LNCAP (cell line): ENCODE results near the gene TMEM170B.

Experiments
- TF ChIP-seq, protein P1 (sequence below): fragments of 450-650 bp; IDR thresholded peaks from 2 replicates; pipeline ENCODE4 v1.5.1; 2017; ENCODE audit warnings: mild to moderate bottlenecking

TMEM170B gene

DNA sequence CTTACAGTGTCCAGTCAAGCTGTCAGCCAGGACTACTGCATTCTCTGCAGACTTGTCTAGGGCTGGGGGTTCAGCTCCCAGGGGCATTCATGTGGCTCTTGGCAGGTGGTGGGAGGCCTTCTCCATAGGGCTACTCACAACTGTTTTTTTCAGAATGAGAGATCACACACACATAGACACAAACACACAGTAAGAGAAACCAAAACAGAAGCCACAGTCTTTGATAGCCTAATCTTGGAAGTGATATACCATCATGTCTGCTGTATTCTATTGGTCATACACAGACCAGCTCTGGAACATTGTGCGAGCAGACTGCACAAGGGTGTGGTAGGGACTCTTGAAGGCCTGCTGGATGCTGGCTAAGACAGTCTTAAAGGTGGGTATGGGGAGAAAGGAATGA, 13.5 kb downstream of the TMEM170B start:
- TF ChIP-seq, protein P1, sequence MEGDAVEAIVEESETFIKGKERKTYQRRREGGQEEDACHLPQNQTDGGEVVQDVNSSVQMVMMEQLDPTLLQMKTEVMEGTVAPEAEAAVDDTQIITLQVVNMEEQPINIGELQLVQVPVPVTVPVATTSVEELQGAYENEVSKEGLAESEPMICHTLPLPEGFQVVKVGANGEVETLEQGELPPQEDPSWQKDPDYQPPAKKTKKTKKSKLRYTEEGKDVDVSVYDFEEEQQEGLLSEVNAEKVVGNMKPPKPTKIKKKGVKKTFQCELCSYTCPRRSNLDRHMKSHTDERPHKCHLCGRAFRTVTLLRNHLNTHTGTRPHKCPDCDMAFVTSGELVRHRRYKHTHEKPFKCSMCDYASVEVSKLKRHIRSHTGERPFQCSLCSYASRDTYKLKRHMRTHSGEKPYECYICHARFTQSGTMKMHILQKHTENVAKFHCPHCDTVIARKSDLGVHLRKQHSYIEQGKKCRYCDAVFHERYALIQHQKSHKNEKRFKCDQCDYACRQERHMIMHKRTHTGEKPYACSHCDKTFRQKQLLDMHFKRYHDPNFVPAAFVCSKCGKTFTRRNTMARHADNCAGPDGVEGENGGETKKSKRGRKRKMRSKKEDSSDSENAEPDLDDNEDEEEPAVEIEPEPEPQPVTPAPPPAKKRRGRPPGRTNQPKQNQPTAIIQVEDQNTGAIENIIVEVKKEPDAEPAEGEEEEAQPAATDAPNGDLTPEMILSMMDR, result no peak

DNA sequence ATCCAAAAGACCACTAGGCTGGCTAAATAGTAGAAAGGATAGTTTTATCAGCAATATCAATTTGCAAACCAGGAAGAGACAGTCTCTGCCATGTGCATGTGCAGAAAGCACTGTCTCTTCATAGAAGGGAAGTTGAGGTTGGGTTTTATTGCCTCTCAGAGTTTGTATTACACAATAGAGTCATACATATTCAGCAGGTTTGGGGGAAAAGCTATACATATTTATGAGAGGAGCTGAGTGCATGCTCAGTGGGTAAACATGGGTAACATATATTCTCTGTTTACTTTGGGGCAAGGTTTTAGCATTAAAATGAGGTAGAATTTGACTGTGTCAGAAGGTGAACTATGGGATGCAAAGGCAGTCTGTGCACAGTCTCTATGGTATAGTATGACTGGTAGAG, 14.9 kb downstream of the TMEM170B start:
- TF ChIP-seq, protein P1, result no peak

DNA sequence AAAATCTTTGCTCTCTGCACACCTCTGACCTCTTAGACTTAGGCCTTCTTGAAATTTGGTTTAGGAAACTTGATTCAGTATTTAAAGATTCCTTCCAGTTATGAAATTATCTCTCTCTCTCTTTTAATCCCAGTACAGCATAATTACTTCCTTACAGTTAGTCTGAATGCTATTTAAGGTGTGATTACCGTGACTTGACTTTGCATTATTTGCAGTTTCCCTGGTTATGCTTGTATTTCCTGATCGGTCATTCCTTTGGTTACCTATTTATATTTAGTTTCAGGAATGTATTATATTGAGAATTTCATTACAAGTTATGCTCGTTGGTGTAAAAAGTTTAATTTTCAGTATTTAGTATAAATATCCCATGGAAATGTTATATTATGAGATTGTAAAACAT, 16.3 kb downstream of the TMEM170B start:
- TF ChIP-seq, protein P1, result no peak

DNA sequence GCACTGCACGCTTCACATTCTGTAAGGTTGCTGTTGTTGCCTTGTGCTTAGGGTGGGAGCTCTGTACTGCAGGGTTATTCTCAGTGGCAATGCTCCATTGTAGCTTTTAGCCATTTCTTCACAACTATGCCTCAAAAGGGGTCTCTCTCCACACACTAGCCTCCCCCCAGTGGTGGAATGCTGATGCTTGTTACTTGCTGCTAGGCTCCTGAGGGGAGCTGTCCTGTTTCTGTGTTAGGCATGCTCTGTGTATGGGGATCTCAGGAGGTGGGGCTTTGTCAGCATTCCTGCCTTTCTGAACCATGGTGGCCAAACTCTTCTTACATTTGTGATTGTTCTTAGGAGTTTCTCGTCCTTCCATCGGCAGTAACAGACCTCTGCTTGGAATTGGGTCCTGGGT, 18.8 kb downstream of the TMEM170B start:
- TF ChIP-seq, protein P1, result no peak

DNA sequence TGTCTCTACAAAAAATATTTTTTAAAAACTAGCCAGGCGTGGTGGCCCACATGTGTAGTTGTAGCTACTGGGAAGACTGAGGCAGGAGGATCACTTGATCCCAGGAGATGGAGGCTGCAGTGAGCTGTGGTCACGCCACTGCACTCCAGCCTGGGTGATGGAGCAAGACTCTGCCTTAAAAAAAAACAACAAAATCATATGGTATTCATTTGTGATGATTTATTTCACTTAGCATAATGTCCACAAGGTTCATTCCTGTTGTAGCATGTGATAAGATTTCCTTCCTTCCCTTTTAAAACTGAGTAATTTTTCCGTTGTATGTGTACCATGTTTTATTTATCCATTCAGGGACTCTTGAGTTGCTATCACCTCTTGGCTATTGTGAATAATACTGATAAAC, 26.2 kb downstream of the TMEM170B start:
- TF ChIP-seq, protein P1, result no peak

DNA sequence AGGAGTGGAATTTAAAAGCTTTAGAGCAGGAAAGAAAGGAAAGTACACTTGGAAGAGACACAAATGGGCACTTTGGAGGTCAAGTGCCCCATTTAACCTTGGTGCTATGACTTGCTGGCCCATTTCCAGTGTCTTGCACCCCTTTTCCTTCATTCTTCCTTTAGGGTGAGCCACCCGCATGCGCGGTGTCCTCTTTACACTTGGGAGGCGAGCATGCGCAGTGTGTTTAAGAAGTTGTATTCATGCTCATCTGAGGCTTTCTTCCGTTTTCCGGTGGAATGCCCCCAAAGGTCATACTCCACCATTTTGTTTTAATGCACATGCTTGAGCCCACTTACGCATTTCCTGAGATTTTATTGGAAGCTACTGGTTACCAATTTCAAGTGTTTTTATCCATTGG, 29.1 kb downstream of the TMEM170B start:
- TF ChIP-seq, protein P1, result no peak

DNA sequence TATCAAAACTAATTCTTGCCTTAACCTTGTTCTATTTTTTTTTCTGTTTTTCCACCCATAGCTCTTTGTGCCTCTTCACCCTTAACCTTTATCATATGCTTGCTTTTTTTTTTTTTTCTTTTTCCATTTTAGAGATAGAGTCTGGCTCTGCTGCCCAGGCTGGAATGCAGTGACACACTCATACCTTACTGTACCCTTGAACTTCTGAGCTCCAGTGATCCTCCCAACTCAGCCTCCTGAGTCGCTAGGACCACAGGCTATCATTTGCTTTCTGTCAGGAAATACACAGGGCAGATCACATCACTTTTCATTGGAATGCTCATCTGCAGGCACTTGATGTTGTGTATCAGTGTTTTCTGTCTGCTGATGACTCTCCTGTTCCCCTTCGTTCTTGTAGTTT, 33.5 kb downstream of the TMEM170B start:
- TF ChIP-seq, protein P1, result no peak

DNA sequence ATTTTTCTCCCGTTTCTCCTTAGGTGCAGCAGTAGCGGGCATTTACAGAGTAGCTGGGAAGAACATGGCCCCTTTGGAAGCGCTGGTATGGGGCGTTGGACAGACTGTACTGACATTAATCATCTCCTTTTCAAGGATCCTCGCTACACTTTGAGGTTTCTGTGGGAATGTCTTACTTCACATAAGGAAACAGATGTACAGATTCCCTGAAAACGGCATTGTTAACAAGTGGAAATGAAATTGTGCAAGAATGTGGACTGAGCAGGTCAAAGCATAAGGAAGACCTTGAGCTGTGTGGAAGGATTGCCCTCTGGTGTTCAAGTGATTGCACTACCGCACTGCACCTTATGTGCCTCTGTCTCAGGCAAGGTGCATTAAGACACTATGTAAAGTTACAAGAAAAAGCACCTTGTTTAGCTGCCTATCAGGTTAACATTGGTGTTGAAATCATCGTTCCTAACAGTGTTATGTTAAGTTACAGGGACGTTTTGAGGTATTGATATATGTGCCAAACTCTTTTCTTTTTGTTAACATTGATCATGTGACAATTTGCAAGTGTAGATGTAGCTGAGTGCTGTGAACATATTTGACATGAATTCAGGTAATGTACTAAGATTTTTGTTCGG, 38.0 kb downstream of the TMEM170B start:
- TF ChIP-seq, protein P1, result peak; percentile 88
